GM23338 (cell line): ENCODE measurements around the gene KCNMB2. TPM values are rescaled to one million over a fixed set of nuclear protein-coding genes. Genes with fewer than 3 reads are reported as not detected.

ENCODE experiments used
- ATAC-seq: fragments of 200-7000 bp; cut with Tn5 transposase; 3 replicates; pipeline ENCODE4 v1.9.1; 2020
- DNase-seq: peaks from one replicate; pipeline ENCODE4 v3.0.0-alpha.2; 2015; ENCODE audit warnings: low spot score
- H2AFZ ChIP-seq: fragments of 200-600 bp; sonication (generic); 2 replicates; pipeline ENCODE4 v1.8.0; 2016; ENCODE audit warnings: antibody characterized with exemption, mild to moderate bottlenecking, moderate library complexity
- H3F3A ChIP-seq: fragments of 200-600 bp; sonication (generic); replicated peaks from 2 replicates; pipeline ENCODE4 v1.8.0; 2017; ENCODE audit warnings: antibody characterized with exemption, mixed run types, low read depth
- H3K27ac ChIP-seq: fragments of 200-600 bp; sonication (generic); 2 replicates; pipeline ENCODE4 v1.6.1; 2016; ENCODE audit warnings: low read depth
- H3K27me3 ChIP-seq: fragments of 200-600 bp; sonication (generic); 2 replicates; pipeline ENCODE4 v1.8.0; 2016; ENCODE audit warnings: mild to moderate bottlenecking, mixed run types, moderate library complexity; ENCODE audit not compliant: insufficient read depth
- H3K36me3 ChIP-seq: fragments of 200-600 bp; sonication (generic); 2 replicates; pipeline ENCODE4 v1.8.0; 2016; ENCODE audit warnings: mild to moderate bottlenecking; ENCODE audit not compliant: insufficient read depth
- H3K4me1 ChIP-seq: fragments of 200-600 bp; sonication (generic); 2 replicates; pipeline ENCODE4 v1.8.0; 2016; ENCODE audit warnings: mild to moderate bottlenecking, moderate library complexity; ENCODE audit not compliant: insufficient read depth
- H3K4me2 ChIP-seq: fragments of 200-600 bp; sonication (generic); 2 replicates; pipeline ENCODE4 v1.7.1; 2017; ENCODE audit warnings: mixed run types
- H3K4me3 ChIP-seq: fragments of 200-600 bp; sonication (generic); 2 replicates; pipeline ENCODE4 v1.6.1; 2016; ENCODE audit warnings: mixed run types
- H3K79me2 ChIP-seq: fragments of 200-600 bp; sonication (generic); replicated peaks from 2 replicates; pipeline ENCODE4 v1.8.0; 2017; ENCODE audit warnings: mild to moderate bottlenecking; ENCODE audit not compliant: insufficient read depth
- H3K9me2 ChIP-seq: fragments of 200-600 bp; sonication (generic); 2 replicates; pipeline ENCODE4 v1.8.0; 2017; ENCODE audit not compliant: insufficient read depth
- H4K20me1 ChIP-seq: fragments of 200-600 bp; sonication (generic); replicated peaks from 2 replicates; pipeline ENCODE4 v1.8.0; 2017; ENCODE audit warnings: mild to moderate bottlenecking; ENCODE audit not compliant: insufficient read depth
- H3K27ac Mint-ChIP-seq: 2 replicates; pipeline ENCODE4 v1.8.0; 2020; ENCODE audit warnings: inconsistent platforms, mild to moderate bottlenecking, moderate library complexity, mixed read lengths
- H3K27me3 Mint-ChIP-seq: 3 replicates; pipeline ENCODE4 v1.8.0; 2022; ENCODE audit warnings: low read depth, mild to moderate bottlenecking, moderate library complexity, mixed read lengths, inconsistent platforms; ENCODE audit not compliant: insufficient read depth, poor library complexity
- H3K36me3 Mint-ChIP-seq: 3 replicates; pipeline ENCODE4 v1.8.0; 2021; ENCODE audit warnings: low read depth, mild to moderate bottlenecking, inconsistent platforms, moderate library complexity, mixed read lengths
- H3K4me1 Mint-ChIP-seq: 3 replicates; pipeline ENCODE4 v1.8.0; 2020; ENCODE audit warnings: mild to moderate bottlenecking, inconsistent platforms, mixed read lengths
- H3K4me3 Mint-ChIP-seq: 3 replicates; pipeline ENCODE4 v1.8.0; 2021; ENCODE audit warnings: moderate library complexity, mild to moderate bottlenecking, inconsistent platforms, mixed read lengths
- H3K9me3 Mint-ChIP-seq: 3 replicates; pipeline ENCODE4 v1.8.0; 2020; ENCODE audit warnings: moderate library complexity, mild to moderate bottlenecking, inconsistent platforms, mixed read lengths
- CREB1 ChIP-seq: fragments of 250-450 bp; sonication (Bioruptor Pico); IDR thresholded peaks from 2 replicates; pipeline ENCODE4 v1.5.0; 2020; ENCODE audit warnings: low read depth, mild to moderate bottlenecking, moderate library complexity
- ETS1 ChIP-seq: IDR thresholded peaks from 2 replicates; pipeline ENCODE4 v1.6.1; 2016; ENCODE audit warnings: antibody characterized with exemption
- EZH2 ChIP-seq: fragments of 200-600 bp; sonication (generic); IDR thresholded peaks from one replicate; pipeline ENCODE4 v1.8.0; 2017; ENCODE audit warnings: antibody characterized with exemption, mild to moderate bottlenecking, low read depth; ENCODE audit not compliant: unreplicated experiment
- NANOG ChIP-seq: IDR thresholded peaks from 2 replicates; pipeline ENCODE4 v1.6.1; 2016; ENCODE audit warnings: antibody characterized with exemption, borderline replicate concordance
- POLR2AphosphoS5 ChIP-seq: IDR thresholded peaks from 2 replicates; pipeline ENCODE4 v1.6.1; 2016; ENCODE audit warnings: antibody characterized with exemption, low read depth
- ZNF114 ChIP-seq: fragments of 250-450 bp; sonication (Bioruptor Pico); IDR thresholded peaks from 2 replicates; pipeline ENCODE4 v1.5.0; 2020; ENCODE audit warnings: mild to moderate bottlenecking, moderate library complexity
- ZNF331 ChIP-seq: fragments of 250-450 bp; sonication (Bioruptor Pico); IDR thresholded peaks from 2 replicates; pipeline ENCODE4 v1.5.0; 2020; ENCODE audit warnings: low read depth, mild to moderate bottlenecking, moderate library complexity
- ZNF462 ChIP-seq: fragments of 250-450 bp; sonication (Bioruptor Pico); IDR thresholded peaks from 2 replicates; pipeline ENCODE4 v1.5.0; 2020; ENCODE audit warnings: mild to moderate bottlenecking, moderate library complexity
- polyA plus RNA-seq: library from polyadenylated mRNA; unstranded; fragments of >200 nt; fragmentation: Nextera tagmentation; extraction: Ambion mirVana; gene quantifications from 2 replicates; pipeline ENCODE4 v1.2.1, GENCODE V29; 2016
- total RNA-seq: library from RNA; depleted of rRNA; stranded (reverse); fragments of >200 nt; shearing (Covaris generic); gene quantifications from 2 replicates; pipeline ENCODE4 v1.2.3, GENCODE V29; 2014

The KCNMB2 gene
- total and polyA plus RNA-seq, 2 experiments from 2014 or later: 0.53 TPM; not detected in 1

GRCh38 chr3:178778589-178778988 is 242.4 kb downstream of the KCNMB2 start:
- TF ChIP-seq EZH2 (no peak), ZNF114 (CRISPR knock-in tag) (no peak), ZNF331 (CRISPR knock-in tag) (no peak), NANOG (no peak), POLR2AphosphoS5 (no peak), ZNF462 (CRISPR knock-in tag) (no peak), ETS1 (no peak), CREB1 (no peak)
- no peak for ATAC-seq

More at GRCh38 chr3:178778589-178778988, 242.4 kb downstream of the KCNMB2 start:
- Mint-ChIP-seq H3K27me3 (no peaks in the 10 kb centered on the region), H3K9me3 (no peaks in the 10 kb centered on the region), H3K4me1 (no peaks in the 10 kb centered on the region), H3K4me3 (no peak overlapping the region), H3K36me3 (no peaks in the 10 kb centered on the region), H3K27ac (no peak overlapping the region)
- Histone ChIP-seq H3F3A (no peaks in the 10 kb centered on the region), H3K9me2 (0 out of 2 replicates have a peak, but pooled peaks cover 2% of the 10 kb centered on the region), H4K20me1 (no peaks in the 10 kb centered on the region), H3K4me1 (no peaks in the 10 kb centered on the region), H3K4me2 (no peak overlapping the region), H3K27me3 (no peaks in the 10 kb centered on the region), H3K79me2 (no peaks in the 10 kb centered on the region), H3K27ac (no peak overlapping the region), H2AFZ (no peak overlapping the region), H3K36me3 (no peaks in the 10 kb centered on the region), H3K4me3 (no peak overlapping the region)
- DNase-seq: no peak
